Stimulated activated effector memory CD8-positive, alpha-beta T cell treated with anti-CD3 and anti-CD28 coated beads, Interleukin-12 subunit alpha, Interleukin-12 subunit beta, amount 100 ng/mL, for 72 hours (primary cell): ENCODE results near the gene VEGFC.

Experiments
- ATAC-seq: fragments of 150-1000 bp; cut with Tn5 transposase; 2 replicates; pipeline ENCODE4 v1.10.0; 2021
- DNase-seq, 2 donors: peaks; one replicate each; pipeline ENCODE4 v3.0.0; 2021 to 2022; ENCODE audit warnings: low spot score in 2 of 2
- H3K27ac Mint-ChIP-seq: one replicate; pipeline ENCODE4 v1.8.0; 2022; ENCODE audit warnings: mild to moderate bottlenecking, mixed read lengths
- H3K36me3 Mint-ChIP-seq: one replicate; pipeline ENCODE4 v1.8.0; 2022; ENCODE audit warnings: mild to moderate bottlenecking, mixed read lengths
- H3K4me1 Mint-ChIP-seq: one replicate; pipeline ENCODE4 v1.8.0; 2022; ENCODE audit warnings: mixed read lengths
- H3K4me3 Mint-ChIP-seq: one replicate; pipeline ENCODE4 v1.8.0; 2022; ENCODE audit warnings: mild to moderate bottlenecking, mixed read lengths
- H3K9me3 Mint-ChIP-seq: one replicate; pipeline ENCODE4 v1.8.0; 2022; ENCODE audit warnings: mixed read lengths

The VEGFC gene

DNA sequence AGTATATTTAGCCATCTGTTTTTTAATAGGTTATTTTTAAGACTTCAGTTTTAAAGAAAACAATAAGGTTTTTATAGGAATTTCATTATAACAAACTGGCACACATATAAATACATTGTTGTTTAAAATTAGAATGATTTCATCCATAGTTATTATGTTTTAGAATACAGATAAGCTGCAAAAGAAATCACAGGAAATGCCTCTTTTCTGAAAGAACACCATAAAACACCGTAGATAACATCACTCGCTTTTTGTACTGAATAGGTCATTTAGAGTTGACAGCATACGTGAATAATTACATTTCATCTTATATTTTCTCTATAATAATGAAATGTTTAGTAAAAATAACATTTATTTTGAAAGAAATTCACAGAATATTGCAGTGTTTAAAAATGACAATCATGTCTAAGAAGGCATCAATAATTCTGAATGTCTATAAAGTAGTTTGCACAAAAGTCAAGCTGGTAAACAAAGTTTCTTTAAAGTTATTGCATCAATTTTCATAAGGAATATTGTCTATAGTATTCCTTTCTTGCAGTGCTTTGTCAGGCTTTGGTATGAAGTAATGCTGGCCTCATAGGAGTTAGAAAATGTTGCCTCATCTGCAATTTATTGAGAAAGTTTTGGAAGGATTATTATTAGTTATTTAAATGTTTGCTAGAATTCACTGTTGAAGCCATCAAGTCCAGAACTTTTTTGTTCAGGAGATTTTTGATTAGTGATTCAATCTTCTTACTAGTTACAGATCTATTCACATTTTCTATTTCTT, 17.9 kb upstream of the VEGFC start:
- Mint-ChIP-seq H3K27ac (no peak overlapping the region), H3K4me3 (no peak overlapping the region), H3K9me3 (peaks cover 24% of the 10 kb centered on the region), H3K36me3 (no peaks in the 10 kb centered on the region), H3K4me1 (no peaks in the 10 kb centered on the region)
- DNase-seq (no peak), ATAC-seq (no peak)

DNA sequence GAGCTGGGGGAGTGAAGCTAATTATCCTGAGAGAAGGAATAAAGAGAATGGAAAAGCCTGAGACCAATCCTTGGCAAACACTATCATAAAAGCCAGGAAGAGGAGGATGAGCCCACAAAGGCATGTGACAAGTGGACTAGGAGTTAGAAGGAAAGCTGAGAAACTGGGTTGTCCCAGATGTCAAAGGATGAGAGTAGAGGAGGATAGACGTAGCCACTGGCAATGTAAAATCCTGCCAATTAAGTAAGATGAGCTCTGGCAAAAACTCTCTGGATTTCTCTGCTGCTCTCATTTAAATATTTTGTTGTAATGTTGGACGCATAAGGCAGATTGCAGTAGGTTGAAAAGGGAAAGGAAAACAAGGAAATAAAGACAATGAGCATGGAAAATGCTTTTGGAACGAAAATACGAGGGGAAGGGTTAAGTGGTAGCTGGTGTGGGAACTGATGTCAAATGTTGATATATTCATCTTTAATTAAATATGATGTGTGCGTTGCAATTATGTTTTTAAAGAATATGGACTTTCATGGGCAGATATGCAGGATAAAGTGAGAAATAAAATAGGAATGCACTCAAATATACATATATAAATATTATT, 14.2 kb upstream of the VEGFC start:
- ATAC-seq (no peak), DNase-seq (no peak)
- no peaks in the 10 kb centered on the region for H3K4me1 Mint-ChIP-seq
- H3K9me3 Mint-ChIP-seq = peaks cover 21% of the 10 kb centered on the region
- H3K4me3 Mint-ChIP-seq = no peak overlapping the region
- no peak overlapping the region for H3K27ac Mint-ChIP-seq
- H3K36me3 Mint-ChIP-seq = no peaks in the 10 kb centered on the region

DNA sequence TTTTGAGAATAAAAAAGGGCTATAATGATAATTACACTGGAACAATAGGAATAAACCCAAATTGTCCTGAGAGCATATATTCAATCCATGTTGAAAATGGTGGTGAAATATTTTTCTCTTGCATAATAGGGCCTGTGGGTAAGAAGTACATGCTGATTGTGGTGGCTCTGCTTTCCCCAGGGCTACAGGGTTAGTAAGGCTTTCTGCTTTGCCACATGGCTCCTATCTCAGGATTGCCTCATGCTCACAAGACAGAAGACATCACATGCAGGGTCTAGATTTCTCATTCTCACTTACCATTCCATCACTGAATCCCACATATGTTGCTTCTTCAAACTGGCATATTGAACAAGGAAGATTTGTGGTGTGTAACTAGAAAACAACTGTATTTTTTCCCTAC, 12.4 kb upstream of the VEGFC start:
- no peaks in the 10 kb centered on the region for H3K36me3 Mint-ChIP-seq
- no peak overlapping the region for H3K27ac Mint-ChIP-seq
- peaks cover 21% of the 10 kb centered on the region for H3K9me3 Mint-ChIP-seq
- DNase-seq (no peak), ATAC-seq (no peak)
- H3K4me3 Mint-ChIP-seq = no peak overlapping the region
- H3K4me1 Mint-ChIP-seq = no peaks in the 10 kb centered on the region

DNA sequence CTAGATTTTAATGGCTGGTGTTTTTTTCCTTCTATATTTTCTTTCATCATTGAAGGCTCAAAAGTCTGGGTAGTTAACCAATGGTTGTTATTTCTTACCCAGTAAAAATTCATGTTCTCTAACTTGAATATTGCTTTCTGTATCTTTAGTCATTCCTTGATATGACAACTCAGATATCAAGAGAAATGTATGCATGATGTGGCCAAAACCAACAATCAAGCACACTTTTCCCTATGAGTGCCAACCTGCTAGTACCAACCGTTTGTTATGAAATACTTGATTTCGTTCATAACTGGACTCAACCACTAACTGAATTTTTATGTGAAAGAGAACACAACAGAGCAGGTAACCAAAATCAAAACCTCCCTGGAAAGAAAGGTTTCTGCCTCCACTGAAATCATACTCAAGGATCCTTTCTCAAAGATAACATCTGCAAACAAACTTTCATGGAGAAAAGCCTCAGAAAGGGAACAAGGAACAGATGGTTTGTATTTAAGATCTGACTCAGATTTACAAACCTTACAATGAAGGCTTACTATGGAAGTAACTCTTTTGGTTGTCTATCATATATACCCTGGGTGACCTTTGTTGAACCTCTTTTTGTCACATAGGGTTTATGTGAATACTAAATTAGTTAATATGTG, 8.3 kb upstream of the VEGFC start:
- Mint-ChIP-seq H3K27ac (no peak overlapping the region), H3K9me3 (peaks cover 4% of the 10 kb centered on the region), H3K4me1 (no peaks in the 10 kb centered on the region), H3K4me3 (no peak overlapping the region), H3K36me3 (no peaks in the 10 kb centered on the region)
- ATAC-seq (no peak), DNase-seq (no peak)

DNA sequence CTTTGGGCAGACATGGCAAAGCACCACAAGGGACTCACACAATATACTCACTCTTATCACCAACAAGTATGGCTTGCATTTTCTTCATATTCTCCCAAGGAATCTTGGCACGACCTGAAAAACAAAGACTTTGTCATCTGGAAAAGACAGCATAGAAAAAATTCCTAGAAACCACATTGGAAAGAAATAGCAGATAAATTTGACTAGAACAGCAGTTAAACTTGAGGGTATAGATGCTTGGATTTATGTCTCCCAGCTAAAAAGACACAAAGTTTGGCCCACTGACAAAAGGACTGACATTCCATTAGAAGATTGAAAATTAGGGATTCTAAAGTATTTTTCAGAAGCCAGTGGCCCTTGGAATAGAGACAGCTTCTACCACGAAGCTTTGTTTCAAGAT, 6.9 kb upstream of the VEGFC start:
- no peak overlapping the region for H3K4me3 Mint-ChIP-seq
- H3K4me1 Mint-ChIP-seq = no peaks in the 10 kb centered on the region
- DNase-seq = no peak
- H3K27ac Mint-ChIP-seq = no peak overlapping the region
- peaks cover 3% of the 10 kb centered on the region for H3K9me3 Mint-ChIP-seq
- no peak for ATAC-seq
- no peaks in the 10 kb centered on the region for H3K36me3 Mint-ChIP-seq

DNA sequence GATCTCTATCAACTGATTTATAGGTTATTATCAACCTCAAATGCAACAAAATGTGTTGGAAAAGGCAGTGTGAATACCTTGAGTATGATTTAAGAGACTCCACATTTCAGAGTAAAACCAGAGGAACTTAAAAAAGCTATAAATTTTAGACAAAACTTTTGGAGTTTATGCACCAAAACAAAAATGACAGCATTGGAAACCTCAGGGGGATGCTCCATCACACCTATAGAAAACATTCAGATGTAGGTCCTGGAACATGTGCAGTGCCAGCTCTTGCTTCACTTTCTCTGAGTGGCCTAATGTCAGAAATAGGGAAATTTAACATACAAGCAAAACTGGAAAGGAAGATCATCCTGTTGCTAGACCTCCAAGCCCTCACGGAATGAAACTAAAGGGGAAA, 5.8 kb upstream of the VEGFC start:
- Mint-ChIP-seq H3K36me3 (no peaks in the 10 kb centered on the region), H3K9me3 (peaks cover 3% of the 10 kb centered on the region), H3K4me1 (no peaks in the 10 kb centered on the region), H3K4me3 (no peak overlapping the region), H3K27ac (no peak overlapping the region)
- no peak for DNase-seq
- ATAC-seq = no peak

DNA sequence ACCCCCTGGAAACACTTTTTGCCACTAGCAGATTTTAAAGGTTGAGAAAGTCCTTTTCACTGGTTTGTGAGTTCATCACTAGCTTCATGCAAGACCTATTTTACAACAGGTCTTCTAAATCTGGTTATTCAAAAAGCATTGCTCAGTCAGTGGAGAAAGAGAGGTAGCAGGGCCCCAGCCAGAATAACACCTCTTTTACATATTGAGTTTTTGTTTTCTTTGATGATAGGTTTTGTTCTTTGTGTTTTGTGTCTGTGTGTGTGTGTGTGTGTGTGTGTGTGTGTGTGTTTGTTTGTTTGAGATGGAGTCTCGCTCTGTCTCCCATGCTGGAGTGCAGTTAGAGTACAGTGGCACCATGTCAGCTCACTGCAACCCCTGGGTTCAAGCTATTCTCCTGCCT, 2.7 kb upstream of the VEGFC start:
- no peak for DNase-seq
- ATAC-seq = no peak
- Mint-ChIP-seq H3K4me1 (no peaks in the 10 kb centered on the region), H3K9me3 (peaks cover 3% of the 10 kb centered on the region), H3K27ac (no peak overlapping the region), H3K4me3 (no peak overlapping the region), H3K36me3 (no peaks in the 10 kb centered on the region)

DNA sequence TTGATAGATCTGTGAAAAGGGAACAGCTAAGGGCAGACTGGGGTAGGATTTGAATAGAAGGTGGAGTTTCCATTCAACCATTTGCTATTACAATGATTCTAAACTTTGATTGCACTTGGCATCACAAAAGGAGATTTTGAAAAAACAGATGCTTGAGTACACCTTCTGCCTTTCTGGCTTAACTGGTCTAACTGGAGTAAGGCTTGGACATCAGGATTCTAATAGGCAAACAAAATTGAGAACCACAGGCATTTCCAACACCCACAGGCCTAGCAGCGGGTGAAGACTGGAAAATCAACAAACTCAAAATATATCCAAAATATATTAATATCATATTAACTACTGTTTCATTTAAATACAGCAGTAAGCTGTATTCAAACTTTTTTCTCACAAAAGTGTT, 1.9 kb upstream of the VEGFC start:
- peaks cover 3% of the 10 kb centered on the region for H3K9me3 Mint-ChIP-seq
- no peaks in the 10 kb centered on the region for H3K36me3 Mint-ChIP-seq
- H3K4me3 Mint-ChIP-seq = no peak overlapping the region
- H3K4me1 Mint-ChIP-seq = no peaks in the 10 kb centered on the region
- H3K27ac Mint-ChIP-seq = no peak overlapping the region
- no peak for DNase-seq
- no peak for ATAC-seq

DNA sequence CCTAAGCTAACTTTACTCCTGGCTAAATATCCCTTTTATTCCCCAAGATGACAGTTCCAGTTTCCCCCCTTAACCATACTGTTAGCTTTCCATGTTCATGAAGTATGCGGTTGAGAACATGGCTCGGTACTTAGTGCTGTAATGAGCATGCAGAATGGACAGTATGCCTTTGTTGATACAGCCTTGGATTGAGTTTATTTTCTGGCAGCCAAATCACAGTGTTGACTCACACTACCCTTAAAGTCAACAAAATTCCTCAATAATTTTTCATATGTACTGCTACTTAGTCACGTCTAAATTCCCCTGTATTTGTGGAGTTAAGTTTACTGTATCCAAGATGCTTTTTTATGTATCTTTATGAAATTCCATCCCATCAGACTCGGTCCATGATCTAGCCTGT, 1.4 kb upstream of the VEGFC start:
- Mint-ChIP-seq H3K4me3 (no peak overlapping the region), H3K36me3 (no peaks in the 10 kb centered on the region), H3K27ac (no peak overlapping the region), H3K4me1 (no peaks in the 10 kb centered on the region), H3K9me3 (peaks cover 3% of the 10 kb centered on the region)
- no peak for DNase-seq
- no peak for ATAC-seq

DNA sequence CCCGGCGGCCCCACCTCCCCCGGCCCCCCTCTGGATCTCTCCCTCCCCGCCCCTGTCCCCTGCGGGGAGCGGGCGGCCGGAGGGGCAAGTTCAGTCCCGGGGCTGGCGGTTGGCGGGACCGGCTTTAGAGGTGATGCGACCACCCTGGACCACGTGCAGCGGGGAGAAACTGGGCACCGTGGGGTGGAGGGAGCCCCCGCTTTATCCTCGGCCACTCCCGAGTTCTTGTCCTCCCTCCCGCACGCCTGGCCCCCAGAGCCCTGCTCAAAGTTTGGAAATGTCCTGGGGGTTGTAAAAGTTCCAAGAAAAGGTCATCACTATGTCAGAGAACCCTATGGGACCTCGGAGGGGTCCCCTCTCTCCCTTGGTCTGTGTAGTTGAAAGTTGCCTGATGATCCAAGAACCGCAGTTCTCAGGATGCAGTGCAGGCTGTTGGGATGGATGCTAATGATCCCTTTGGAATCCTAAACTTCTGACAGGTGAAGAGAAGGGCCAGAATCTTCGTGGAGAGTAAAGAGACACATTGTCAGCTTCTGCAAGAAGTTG, 411 bp upstream of the VEGFC start:
- ATAC-seq (no peak), DNase-seq (no peak)
- Mint-ChIP-seq H3K4me1 (no peaks in the 10 kb centered on the region), H3K27ac (no peak overlapping the region), H3K36me3 (no peaks in the 10 kb centered on the region), H3K4me3 (no peak overlapping the region), H3K9me3 (peaks cover 2% of the 10 kb centered on the region)

DNA sequence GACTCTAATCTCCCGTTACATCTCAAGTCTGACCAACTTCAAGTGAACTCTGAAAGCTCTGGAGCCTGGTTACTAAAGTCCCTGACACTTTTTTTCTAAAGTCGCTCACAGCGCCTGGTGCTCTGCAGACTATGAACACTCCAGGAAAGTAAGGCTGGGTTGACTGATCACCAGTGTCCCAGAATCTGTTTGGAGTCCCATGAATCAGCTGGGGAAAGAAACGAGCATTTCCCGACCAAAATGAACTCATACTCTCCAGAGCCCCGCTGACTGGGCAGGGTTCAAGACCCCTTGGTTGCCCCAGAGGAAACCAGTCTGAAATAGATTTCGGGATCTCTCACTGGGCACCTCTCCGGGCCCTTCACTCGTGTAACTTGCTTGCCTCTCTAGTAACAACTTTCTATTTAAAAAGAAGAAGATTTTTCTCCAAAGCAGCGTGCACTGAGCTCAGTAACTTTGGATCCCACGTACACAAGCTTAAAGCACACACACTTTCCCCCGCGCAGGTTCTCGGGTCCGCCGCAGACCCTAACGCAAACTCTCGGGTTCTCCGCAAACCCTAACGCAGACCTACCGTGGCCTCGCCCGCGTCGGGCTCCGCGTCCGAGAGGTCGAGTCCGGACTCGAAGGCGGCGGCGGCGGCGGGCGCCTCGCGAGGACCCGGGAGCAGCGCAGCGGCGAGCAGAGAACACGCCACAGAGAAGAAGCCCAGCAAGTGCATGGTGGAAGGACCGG, 964 bp downstream of the VEGFC start:
- no peaks in the 10 kb centered on the region for H3K9me3 Mint-ChIP-seq
- H3K4me3 Mint-ChIP-seq = no peak overlapping the region
- H3K36me3 Mint-ChIP-seq = no peaks in the 10 kb centered on the region
- H3K27ac Mint-ChIP-seq = no peak overlapping the region
- ATAC-seq (peak; percentile 6), DNase-seq (no peak)
- H3K4me1 Mint-ChIP-seq = no peaks in the 10 kb centered on the region

DNA sequence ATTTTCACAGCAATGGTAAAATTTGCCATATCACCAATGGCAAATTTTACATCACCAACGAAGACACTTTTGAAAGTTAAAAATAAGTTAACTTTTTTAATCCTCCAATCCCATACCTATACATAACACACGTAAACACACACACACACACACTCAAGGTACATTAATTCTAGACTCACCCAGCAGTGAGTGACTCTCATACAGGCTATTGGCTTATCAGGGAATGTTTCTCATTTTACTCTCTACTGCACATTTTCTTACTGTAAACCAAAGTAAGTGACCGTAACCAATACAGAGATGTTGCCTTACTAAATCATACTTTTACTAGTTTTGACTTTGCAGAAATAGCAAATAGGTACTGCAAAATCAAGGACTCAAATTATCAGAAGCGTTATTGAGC, 2.3 kb downstream of the VEGFC start:
- H3K36me3 Mint-ChIP-seq = no peaks in the 10 kb centered on the region
- no peak for ATAC-seq
- H3K4me1 Mint-ChIP-seq = no peaks in the 10 kb centered on the region
- no peak overlapping the region for H3K27ac Mint-ChIP-seq
- no peak overlapping the region for H3K4me3 Mint-ChIP-seq
- DNase-seq = no peak
- peaks cover 2% of the 10 kb centered on the region for H3K9me3 Mint-ChIP-seq

DNA sequence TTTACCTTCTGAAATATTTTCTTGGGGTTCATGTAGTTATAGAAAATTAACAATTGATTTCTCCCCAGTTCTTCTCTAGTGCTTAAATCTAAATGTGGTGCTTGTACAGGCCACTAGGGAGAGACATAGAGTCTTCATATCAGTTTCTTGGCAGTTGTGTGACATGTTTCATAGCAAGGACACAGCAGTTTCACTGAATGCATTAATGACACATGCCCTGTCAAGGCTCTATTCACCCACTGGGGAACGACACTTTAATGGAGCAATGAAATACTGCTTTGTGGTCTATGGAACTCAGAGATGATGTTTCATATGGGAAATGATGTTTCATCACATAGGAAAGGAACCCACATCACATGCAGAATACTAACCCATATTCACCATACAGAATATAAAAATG, 2.8 kb downstream of the VEGFC start:
- DNase-seq = no peak
- Mint-ChIP-seq H3K36me3 (no peaks in the 10 kb centered on the region), H3K9me3 (peaks cover 2% of the 10 kb centered on the region), H3K4me1 (no peaks in the 10 kb centered on the region), H3K4me3 (no peak overlapping the region), H3K27ac (no peak overlapping the region)
- ATAC-seq = peak; percentile 39

DNA sequence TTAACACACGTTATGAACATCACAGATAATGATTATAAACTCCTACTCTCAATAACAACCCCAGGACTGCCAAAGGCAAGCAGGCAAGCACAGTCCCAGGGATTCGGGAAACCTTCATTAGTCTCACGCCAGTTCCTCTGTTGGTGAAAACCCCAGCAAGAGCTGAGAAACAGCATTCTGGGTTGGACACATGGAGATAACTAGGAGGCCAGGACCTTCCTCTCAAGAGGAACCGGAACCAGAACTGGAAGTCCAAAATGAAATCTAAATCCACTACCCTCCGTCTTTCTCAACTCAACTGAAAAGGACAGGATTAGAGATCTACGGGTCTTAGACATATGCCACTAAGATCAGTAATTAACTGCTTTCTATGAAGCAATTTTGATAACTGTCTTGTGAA, 3.8 kb downstream of the VEGFC start:
- no peak overlapping the region for H3K27ac Mint-ChIP-seq
- no peaks in the 10 kb centered on the region for H3K36me3 Mint-ChIP-seq
- no peaks in the 10 kb centered on the region for H3K4me1 Mint-ChIP-seq
- DNase-seq (no peak), ATAC-seq (no peak)
- H3K4me3 Mint-ChIP-seq = no peak overlapping the region
- peaks cover 2% of the 10 kb centered on the region for H3K9me3 Mint-ChIP-seq

DNA sequence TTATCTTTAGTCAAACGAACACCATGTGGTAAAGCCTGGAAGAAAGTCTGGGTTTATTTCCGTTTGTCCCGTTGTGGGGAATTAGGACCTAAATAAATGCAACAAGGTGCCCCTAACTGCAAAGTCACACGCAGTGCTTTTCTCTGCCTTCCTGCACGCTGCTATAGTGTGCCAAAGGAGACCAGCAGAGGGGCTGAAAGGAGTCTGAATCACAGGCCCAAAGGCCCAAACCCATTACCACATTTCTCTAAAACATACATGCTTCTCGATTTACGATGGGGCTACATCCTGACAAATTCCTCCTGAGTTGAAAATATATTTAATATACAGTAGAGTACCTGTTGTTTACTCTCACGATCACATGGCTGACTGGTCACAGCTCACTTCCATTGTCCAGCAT, 4.5 kb downstream of the VEGFC start:
- Mint-ChIP-seq H3K36me3 (no peaks in the 10 kb centered on the region), H3K9me3 (peaks cover 2% of the 10 kb centered on the region), H3K4me1 (no peaks in the 10 kb centered on the region), H3K4me3 (no peak overlapping the region), H3K27ac (no peak overlapping the region)
- ATAC-seq = no peak
- no peak for DNase-seq
